Raji (cell line): ENCODE data around the gene CFAP46.

Experiments used
- POLR2A ChIP-seq: IDR thresholded peaks from 2 replicates; pipeline ENCODE4 v1.6.1; 2011; ENCODE audit warnings: low read depth, low read length, control low read depth; ENCODE audit not compliant: insufficient read depth

CFAP46 gene

GRCh38 chr10:132796846-132797245 lies 145.5 kb downstream of the CFAP46 start:
- TF ChIP-seq POLR2A: no peak

- TF ChIP-seq POLR2A: no peak
These were observed 148.2 kb downstream of the CFAP46 start for GRCh38 chr10:132793871-132794849.

DNA sequence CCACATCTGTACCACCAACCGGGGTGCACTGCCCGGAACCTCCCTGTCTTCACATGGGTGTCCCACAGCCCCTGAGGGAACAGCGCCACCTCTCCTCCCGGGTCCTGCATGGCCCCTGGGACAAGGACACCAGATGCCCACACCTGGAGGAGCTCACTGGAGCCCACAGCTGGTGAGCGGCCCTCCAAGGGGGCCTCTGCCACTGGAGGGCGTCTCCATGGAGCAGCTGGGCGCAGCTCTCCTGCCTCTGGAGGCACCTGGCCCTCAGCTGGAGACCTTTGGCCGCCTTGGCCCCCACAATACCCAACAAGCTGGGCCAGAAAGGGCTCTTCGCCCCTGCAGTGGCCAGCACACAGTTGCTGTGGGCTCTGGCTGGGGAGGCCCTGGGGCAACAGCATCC lies 149.2 kb downstream of the CFAP46 start:
- TF ChIP-seq POLR2A: no peak

- no peak for TF ChIP-seq POLR2A
These were observed 149.6 kb downstream of the CFAP46 start for GRCh38 chr10:132792796-132793195.

GRCh38 chr10:132790934-132791829 lies 151.2 kb downstream of the CFAP46 start:
- TF ChIP-seq POLR2A: no peak

DNA sequence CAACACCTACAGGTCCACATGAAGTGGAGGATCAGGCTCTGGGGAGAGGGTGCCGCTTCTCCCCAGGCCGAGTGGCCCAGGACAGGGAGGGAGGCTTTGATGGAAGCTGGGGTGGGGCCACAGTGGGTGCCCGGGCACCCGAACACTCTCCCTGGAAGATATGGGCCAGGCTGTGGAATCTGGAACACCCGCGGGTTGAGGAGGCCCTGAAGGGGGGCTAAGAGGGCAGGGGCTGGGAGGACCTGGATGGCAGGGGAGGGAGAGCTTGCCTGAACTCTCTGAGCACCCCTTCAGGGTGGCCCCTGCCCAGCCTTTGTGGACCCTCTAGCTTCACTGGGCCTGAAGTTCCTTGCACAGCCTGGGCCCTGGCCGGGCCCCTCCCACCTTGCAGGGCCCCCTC lies 151.9 kb downstream of the CFAP46 start:
- no peak for TF ChIP-seq POLR2A

- no peak for TF ChIP-seq POLR2A
These were observed 152.7 kb downstream of the CFAP46 start for GRCh38 chr10:132789659-132790148.

GRCh38 chr10:132788831-132789219 lies 153.5 kb downstream of the CFAP46 start:
- TF ChIP-seq POLR2A: no peak

GRCh38 chr10:132788180-132788830 lies 154.1 kb downstream of the CFAP46 start:
- no peak for TF ChIP-seq POLR2A

DNA sequence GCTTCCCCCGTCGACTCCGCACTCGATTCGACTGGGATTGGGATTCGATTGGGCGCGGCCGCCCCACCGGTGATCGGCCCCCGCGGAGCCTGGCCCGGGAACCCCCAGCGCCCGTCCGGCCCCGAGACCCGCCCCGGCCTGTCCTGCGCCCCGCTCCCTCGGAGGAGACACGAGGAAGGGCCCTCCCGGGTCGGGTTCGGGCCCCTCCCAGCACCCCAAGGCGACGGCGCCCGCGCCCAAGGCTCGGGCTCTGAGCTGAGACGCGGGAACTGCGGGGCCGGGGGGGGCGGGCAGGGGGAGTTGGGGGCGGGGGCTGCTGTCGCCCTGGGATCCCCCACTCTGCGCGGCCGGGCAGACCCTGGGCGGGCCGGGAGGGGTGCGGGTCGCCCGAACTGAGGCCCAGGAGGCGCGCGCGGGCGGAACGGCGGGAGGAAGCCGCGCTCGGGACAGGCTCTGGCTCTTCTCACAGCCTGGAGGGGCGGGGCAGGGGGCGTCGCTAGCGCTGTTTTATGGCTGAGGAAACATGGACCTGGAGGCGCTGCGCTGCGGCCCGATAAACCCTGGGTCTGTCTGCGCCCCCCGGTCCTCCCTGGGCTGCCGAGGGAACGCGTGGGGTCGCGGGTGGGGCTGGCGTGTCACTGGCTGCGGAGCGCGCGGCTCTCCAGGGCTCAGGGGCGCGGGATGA lies 154.7 kb downstream of the CFAP46 start:
- no peak for TF ChIP-seq POLR2A

- no peak for TF ChIP-seq POLR2A
These were observed 155.4 kb downstream of the CFAP46 start for GRCh38 chr10:132786884-132787494.

DNA sequence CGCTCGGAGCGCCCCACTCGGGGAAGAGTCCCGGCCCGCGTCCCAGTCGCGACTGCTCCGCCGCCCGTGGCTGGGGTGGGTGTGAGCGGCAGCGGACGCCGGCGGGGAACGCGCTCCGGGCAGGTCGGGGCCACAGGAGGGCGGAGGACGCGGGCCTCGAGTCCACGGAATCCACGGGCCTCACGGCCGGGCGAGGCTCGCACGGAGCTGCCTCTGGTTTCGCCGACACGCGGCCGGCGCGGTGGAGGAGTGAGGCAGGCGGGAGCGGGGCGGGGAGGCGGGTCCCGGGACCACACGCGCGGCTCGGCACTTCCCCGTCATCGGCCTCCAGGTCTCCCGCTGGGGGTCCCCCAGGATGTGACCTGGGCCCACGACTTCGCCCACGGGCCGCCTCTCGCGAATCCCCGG lies 155.9 kb downstream of the CFAP46 start:
- TF ChIP-seq POLR2A: no peak

- TF ChIP-seq POLR2A: no peak
These were observed 156.5 kb downstream of the CFAP46 start, which contains the start of gene NKX6-2 for GRCh38 chr10:132785723-132786475. Gene NKX6-2, minus strand, starts transcription at chr10:132786147. Its CDS starts 199 bp downstream, at chr10:132785948.
